Choroid plexus epithelial cell (primary cell): Measurements from ENCODE around the gene ZNF709.
"Not testable (repeated sequence)": the region's sequence is repeated elsewhere in the genome, so short reads cannot be mapped to it uniquely, and the experiment has no call there.

Experiments
- DNase-seq: peaks from one replicate; pipeline ENCODE4 v3.0.0-alpha.2; 2010; ENCODE audit warnings: low read depth
- H3K4me3 ChIP-seq: 2 replicates; pipeline ENCODE4 v1.5.1; 2011; ENCODE audit warnings: low read depth, mild to moderate bottlenecking, control low read depth, low read length, moderate library complexity
- TF ChIP-seq, protein P1 (sequence below): conservative IDR thresholded peaks from 2 replicates; pipeline ENCODE4 v1.5.1; 2011; ENCODE audit warnings: low read depth, mild to moderate bottlenecking, control low read depth, inconsistent platforms, low read length, moderate library complexity

Gene ZNF709

DNA sequence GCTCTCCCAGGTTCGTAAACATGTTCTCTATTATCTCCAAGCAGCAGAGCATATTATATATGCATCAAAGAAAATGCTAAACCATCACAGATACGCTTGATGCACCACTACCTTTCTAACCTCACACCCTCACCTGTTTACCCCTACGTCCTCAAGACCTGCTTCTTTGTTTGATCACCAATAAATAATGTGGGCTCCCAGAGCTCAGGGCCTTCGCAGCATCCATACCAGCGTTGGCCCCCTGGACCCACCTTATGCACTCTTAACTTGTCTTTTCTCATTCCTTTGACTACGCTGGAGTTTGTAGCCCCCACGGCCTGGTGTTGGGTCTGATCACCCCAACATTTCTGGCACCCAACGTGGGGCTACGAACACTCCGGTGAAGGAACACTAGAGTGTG, 33.8 kb downstream of the ZNF709 start:
- H3K4me3 ChIP-seq = no peak overlapping the region
- DNase-seq = no peak
- TF ChIP-seq, protein P1, sequence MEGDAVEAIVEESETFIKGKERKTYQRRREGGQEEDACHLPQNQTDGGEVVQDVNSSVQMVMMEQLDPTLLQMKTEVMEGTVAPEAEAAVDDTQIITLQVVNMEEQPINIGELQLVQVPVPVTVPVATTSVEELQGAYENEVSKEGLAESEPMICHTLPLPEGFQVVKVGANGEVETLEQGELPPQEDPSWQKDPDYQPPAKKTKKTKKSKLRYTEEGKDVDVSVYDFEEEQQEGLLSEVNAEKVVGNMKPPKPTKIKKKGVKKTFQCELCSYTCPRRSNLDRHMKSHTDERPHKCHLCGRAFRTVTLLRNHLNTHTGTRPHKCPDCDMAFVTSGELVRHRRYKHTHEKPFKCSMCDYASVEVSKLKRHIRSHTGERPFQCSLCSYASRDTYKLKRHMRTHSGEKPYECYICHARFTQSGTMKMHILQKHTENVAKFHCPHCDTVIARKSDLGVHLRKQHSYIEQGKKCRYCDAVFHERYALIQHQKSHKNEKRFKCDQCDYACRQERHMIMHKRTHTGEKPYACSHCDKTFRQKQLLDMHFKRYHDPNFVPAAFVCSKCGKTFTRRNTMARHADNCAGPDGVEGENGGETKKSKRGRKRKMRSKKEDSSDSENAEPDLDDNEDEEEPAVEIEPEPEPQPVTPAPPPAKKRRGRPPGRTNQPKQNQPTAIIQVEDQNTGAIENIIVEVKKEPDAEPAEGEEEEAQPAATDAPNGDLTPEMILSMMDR = no peak

DNA sequence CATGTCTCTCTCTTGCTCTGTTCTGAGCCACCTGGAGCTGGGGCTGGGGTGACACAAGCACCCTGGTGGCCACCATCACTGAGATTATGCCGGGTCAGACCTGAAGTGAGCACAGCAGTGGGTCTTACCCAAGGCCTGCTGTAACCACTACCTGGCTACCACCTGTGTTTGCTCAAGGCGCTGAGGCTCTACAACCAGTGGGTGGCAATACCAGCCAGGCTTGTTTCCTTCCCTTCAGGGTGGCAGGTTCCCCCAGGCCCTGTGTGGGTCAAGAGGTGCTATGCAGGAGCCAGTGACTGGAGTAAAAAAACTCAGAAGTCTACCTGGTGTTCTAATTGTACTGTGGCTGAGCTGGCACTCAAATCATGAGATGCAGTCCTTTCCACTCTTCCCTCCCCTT, 35.8 kb downstream of the ZNF709 start:
- DNase-seq = no peak
- no peak overlapping the region for H3K4me3 ChIP-seq
- TF ChIP-seq, protein P1 = no peak

DNA sequence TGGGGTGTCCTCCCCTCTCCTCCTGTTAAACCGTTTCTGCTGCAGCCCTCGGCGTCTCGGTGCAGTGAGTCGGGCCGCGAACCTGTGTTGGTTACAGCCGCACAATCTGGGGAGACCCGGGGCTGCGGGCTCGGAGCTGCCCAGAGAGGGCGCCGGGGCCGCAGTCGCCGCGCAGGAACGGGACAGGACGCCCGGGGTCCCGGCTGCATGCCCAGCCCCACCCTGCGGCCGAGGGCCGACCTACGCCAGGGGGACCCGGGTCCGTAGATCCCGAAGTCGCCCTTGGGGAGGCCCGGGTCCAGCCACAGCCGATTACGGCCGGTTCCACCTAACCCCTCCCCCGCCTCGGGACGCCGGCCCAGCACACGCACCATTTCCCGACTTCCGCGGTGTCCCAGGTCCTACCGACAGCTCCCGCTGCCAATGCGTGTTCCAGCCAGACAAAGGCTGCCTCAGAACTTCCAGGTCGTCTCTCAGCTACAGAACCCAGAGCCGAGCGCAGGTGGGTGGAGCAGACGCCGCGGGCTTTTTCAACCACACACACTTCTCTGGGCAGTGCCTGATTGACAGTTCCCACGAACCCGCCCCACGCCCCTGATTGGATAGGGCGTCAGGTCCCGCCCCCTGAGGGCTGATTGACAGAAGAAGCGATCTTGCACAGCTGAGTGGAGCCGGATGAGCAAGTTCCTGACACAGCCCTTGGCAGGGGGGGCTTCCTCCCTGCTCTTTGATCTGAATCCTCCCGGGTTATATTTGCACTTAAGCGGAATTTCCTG, 43.9 kb downstream of the ZNF709 start, which contains the start of gene ZNF443:
TSS of gene ZNF443 (minus strand) at position 481 of the 776 bp plus-strand sequence. CDS start at position 374, 107 bp downstream.
- TF ChIP-seq, protein P1 = no peak
- peak within 1 kb of the TSS; percentile 82 for H3K4me3 ChIP-seq
- DNase-seq = peak; percentile 98

DNA sequence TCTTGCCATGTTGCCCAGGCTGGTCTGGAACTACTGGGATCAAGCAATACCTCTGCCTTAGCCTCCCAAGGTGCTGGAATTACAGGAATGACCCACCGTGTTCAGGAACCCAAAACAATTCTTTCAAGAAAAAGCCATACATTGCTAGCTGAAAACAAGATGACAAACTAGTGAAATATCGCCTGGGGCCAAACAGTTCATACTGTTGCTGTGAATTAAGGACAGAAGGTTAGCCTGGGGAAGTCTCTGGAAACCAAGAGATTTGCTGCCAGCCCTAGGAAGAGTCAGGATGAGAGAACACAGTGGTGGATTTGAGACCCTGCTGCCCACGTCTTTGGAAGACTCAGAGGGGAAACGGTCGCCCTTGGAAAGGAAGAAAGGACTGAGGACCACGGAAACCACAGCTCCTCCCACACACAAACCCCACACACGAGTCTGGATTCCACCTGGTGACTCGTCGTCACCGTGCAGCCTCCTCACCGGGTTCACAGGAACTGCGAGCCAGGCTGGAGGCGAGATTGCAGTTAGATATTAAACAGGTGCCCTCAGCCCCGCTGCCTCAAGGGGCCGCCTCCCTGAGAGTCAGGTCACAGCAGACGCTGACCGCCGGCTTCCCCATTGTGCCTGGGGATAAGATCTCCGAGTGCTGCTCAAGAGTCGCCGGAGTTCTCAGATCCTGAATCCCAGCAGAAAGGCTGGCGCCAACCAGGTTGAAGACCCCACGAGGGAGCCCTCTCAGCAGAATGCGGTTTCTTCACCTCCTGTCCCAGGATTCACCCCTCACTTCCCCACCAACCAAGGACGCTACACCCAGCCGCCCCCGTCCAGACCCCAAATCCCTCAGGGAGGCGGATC, 44.7 kb downstream of the ZNF709 start:
- peak; percentile 8 for DNase-seq

DNA sequence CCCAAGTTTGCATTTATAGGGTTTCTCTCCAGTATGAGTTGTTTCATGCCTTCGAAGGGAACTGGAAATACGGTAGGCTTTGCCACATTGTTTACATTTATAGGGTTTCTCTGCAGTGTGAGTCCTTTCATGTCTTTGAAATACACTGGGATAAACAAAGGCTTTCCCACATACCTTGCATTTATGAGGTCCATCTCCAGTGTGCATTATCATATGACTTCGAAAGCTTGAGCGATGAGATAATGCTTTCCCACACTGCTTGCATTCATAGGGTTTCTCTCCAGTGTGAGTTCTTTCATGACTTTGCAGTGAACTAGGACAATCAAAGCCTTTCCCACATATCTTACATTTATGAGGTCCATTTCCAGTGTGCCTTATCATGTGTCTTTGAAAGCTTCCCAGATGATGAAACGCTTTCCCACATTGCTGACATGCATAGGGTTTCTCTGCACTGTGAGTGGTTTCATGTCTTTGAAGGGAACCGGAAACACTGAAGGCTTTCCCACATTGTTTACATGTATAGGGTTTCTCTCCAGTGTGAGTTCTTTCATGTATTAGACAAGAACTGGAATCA, 53.8 kb downstream of the ZNF709 start:
- DNase-seq, H3K4me3 ChIP-seq: not testable (repeated sequence)

More for the DNA sequence above, 44.7 kb downstream of the ZNF709 start:
- peak overlapping the region; percentile 82 for H3K4me3 ChIP-seq

DNA sequence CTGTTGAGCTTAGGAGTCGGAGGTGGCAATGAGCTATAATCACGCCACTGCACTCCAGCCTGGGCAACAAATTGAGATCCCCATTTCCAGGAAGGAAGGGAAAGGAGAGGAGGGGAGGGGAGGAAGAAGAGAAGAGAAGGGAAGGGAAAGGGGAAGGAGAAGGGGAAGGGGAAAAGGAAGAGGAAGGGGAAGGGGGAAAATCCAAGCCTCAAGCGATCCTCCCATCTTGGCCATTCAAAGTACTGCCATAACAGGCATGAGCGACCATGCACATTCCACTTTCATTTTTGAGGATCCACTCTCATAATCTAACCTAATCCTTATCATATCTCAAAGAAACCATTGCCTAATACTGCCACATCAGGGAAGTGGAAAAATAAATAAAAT, 58.7 kb downstream of the ZNF709 start:
- TF ChIP-seq, protein P1 = no peak
- H3K4me3 ChIP-seq = no peak overlapping the region
- no peak for DNase-seq

DNA sequence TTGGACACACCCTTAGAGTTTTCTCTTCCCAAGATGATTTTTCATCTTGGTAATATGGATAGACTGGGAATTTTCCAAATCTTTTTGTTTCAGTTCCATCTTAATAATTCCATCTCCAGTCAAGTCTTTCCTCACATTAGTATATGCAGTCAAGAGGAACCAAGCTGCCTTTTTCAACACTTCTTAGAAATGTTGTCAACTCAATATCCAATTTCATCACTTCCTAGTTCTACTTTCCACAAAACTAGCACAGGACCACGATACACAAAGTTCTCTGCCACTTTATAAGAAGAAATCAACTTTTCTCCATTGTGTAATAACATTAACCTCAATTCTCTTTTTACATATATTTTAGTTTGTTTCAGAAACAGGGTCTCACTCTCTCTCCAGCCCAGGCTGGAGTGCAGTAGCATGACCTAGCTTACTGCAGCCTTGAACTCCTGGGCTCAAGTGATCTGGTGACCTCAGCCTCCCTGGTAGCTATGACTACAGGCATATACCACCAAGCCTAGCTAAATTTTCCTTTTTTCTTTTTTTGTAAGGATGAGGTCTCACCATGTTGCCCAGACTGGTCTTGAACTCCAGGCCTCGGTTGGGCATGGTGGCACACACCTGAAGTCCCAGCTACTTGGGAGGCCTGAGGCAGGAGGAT, 59.3 kb downstream of the ZNF709 start:
- TF ChIP-seq, protein P1 = no peak
- DNase-seq = no peak

DNA sequence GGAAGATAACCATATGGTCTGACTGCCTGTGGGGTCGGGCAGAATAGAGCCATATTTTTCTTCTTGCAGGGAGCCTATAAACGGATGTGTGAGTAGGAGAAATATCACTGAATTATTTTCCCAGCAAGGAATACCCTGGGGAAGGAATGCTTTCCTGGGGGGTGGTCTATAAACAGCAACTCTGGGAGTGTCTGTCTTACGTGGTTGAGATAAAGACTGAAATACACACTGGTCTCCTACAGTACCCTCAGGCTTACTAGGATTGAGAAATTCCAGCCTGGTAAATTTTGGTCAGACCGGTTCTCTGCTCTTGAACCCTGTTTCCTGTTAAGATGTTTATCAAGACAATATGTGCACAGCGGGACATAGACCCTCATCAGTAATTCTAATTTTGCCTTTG, 67.3 kb downstream of the ZNF709 start:
- not testable (repeated sequence) for DNase-seq

More for the DNA sequence above, 59.3 kb downstream of the ZNF709 start:
- H3K4me3 ChIP-seq = no peak overlapping the region

More for the DNA sequence above, 67.3 kb downstream of the ZNF709 start:
- H3K4me3 ChIP-seq = not testable (repeated sequence)
